ENCODE data around the gene IRF2.

DNA sequence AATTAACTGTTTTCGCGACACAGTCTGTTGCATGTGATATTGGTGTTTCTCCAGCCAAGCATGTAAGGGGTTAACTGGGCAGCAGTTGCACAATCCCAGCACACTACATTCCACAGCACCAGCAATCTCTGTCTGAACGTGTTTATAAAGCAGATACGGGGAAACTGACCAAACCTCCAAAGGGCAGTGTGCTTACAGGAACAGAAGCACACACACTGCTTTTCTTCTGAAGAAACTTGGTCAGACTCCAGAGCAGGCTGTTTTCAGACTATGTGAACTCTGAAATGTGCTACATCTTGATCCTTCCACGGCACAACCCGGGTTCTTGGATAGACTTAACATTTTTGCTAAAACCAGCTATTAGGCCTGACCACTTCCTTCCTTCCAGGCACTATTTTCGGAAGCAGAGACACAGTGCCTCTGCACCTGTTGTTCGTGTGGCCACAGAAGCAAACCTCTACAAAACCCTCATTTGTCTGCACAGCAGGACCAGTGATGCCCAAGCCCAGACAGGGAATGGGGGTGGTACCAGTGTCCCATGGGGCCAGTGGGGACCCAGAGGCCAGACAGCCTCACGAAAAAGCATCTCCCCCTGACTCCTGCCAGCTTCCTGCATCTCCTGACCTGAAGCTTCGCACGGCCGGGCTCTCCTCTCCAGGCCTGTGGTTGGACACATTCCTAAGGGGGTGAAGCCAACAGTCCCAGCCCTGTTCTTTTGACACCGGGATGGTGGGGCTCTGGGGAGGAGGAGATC lies 90.1 kb downstream of the IRF2 start:
- TF ChIP-seq POLR2A (IDR thresholded peaks at IDR 0.05) (no peak), POLR2AphosphoS5 (IDR thresholded peaks at IDR 0.05) (peak in 2 of 3 donors; percentile 11 to 75), EP300 (IDR thresholded peaks at IDR 0.05) (no peak)
- TF ChIP-seq, protein P1, sequence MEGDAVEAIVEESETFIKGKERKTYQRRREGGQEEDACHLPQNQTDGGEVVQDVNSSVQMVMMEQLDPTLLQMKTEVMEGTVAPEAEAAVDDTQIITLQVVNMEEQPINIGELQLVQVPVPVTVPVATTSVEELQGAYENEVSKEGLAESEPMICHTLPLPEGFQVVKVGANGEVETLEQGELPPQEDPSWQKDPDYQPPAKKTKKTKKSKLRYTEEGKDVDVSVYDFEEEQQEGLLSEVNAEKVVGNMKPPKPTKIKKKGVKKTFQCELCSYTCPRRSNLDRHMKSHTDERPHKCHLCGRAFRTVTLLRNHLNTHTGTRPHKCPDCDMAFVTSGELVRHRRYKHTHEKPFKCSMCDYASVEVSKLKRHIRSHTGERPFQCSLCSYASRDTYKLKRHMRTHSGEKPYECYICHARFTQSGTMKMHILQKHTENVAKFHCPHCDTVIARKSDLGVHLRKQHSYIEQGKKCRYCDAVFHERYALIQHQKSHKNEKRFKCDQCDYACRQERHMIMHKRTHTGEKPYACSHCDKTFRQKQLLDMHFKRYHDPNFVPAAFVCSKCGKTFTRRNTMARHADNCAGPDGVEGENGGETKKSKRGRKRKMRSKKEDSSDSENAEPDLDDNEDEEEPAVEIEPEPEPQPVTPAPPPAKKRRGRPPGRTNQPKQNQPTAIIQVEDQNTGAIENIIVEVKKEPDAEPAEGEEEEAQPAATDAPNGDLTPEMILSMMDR (IDR thresholded peaks at IDR 0.05), result no peak

All from suprapubic skin (tissue), 4 donors.